Spinal cord (tissue), 10 donors: Measurements from ENCODE around the gene TGM4. TPM values are rescaled to one million over a fixed set of nuclear protein-coding genes. Genes with fewer than 3 reads are reported as not detected.
A peak's percentile ranks its signal among the peaks of the same experiment; 100 is the strongest.

Source experiments
- DNase-seq, 6 donors: peaks; one replicate each; pipeline versions ENCODE4 v3.0.0 to v3.0.0-alpha.2; 2013 to 2015; ENCODE audit warnings: low spot score in 6 of 6, low read depth in 4 of 6
- H3K27ac ChIP-seq: one replicate; pipeline ENCODE4 v1.5.1; 2013; ENCODE audit warnings: low read depth, low read length, control low read depth
- H3K27me3 ChIP-seq: one replicate; pipeline ENCODE4 v1.6.1; 2013; ENCODE audit warnings: low read length; ENCODE audit not compliant: control insufficient read depth, insufficient read depth
- H3K36me3 ChIP-seq: one replicate; pipeline ENCODE4 v1.6.1; 2013; ENCODE audit warnings: low read length; ENCODE audit not compliant: control insufficient read depth, insufficient read depth
- H3K4me1 ChIP-seq: one replicate; pipeline ENCODE4 v1.6.1; 2013; ENCODE audit warnings: low read length; ENCODE audit not compliant: control insufficient read depth, insufficient read depth
- H3K4me3 ChIP-seq: one replicate; pipeline ENCODE4 v1.5.1; 2013; ENCODE audit warnings: low read depth, low read length, control low read depth
- H3K9me3 ChIP-seq: one replicate; pipeline ENCODE4 v1.6.1; 2013; ENCODE audit warnings: low read length; ENCODE audit not compliant: control insufficient read depth, insufficient read depth
- WGBS: methylation state at CpG from one replicate; pipeline ENCODE4 v1.1.5; 2013; ENCODE audit warnings: missing lambda C conversion rate; ENCODE audit not compliant: insufficient coverage; 5-methylcytosine and 5-hydroxymethylcytosine counted together
- polyA plus RNA-seq, 2 donors: library from polyadenylated mRNA; unstranded; fragments of 120-200 nt; gene quantifications; one replicate each; pipeline ENCODE4 v1.2.1, GENCODE V29; 2013; ENCODE audit not compliant: insufficient read length in 2 of 2
- total RNA-seq, 2 donors: library from RNA; depleted of rRNA in 1 of 2; stranded (reverse); fragments of 120-200 nt in 1 of 2; fragments of >200 nt in 1 of 2; gene quantifications; one replicate each; pipeline versions ENCODE4 v1.2.3 to v1.2.4, GENCODE V29; 2013 to 2014
- donor health status: healthy.

The TGM4 gene
- total and polyA plus RNA-seq, 4 donors = 0.06 to 0.17 (median 0.08) TPM; not detected in 1

- Histone ChIP-seq H3K27ac (no peak overlapping the region), H3K36me3 (peaks cover 35% of the 10 kb centered on the region), H3K9me3 (no peaks in the 10 kb centered on the region), H3K27me3 (no peaks in the 10 kb centered on the region), H3K4me3 (no peak overlapping the region), H3K4me1 (no peaks in the 10 kb centered on the region)
- WGBS = 91% methylated on average over 2 of the region's 3 CpGs
- DNase-seq = peak in 2 of 6 donors; percentile 40 to 53
Observed at GRCh38 chr3:44923632-44924456, 49.4 kb downstream of the TGM4 start.

- H3K27me3 ChIP-seq = no peaks in the 10 kb centered on the region
- no peaks in the 10 kb centered on the region for H3K4me1 ChIP-seq
- H3K4me3 ChIP-seq = no peak overlapping the region
- peaks cover 42% of the 10 kb centered on the region for H3K36me3 ChIP-seq
- no CpG with 5 or more reads among the region's 5 CpGs for WGBS
- H3K27ac ChIP-seq = no peak overlapping the region
- no peaks in the 10 kb centered on the region for H3K9me3 ChIP-seq
- DNase-seq = no peak
Observed at GRCh38 chr3:44924457-44925084, 50.2 kb downstream of the TGM4 start.

GRCh38 chr3:44926172-44926571, 51.8 kb downstream of the TGM4 start:
- no peaks in the 10 kb centered on the region for H3K4me1 ChIP-seq
- peaks cover 56% of the 10 kb centered on the region for H3K36me3 ChIP-seq
- WGBS = 80% methylated on average over 10 of the region's 10 CpGs
- H3K27me3 ChIP-seq = no peaks in the 10 kb centered on the region
- H3K4me3 ChIP-seq = no peak overlapping the region
- no peak for DNase-seq
- H3K9me3 ChIP-seq = no peaks in the 10 kb centered on the region
- no peak overlapping the region for H3K27ac ChIP-seq

GRCh38 chr3:44926921-44927320, 52.5 kb downstream of the TGM4 start:
- Histone ChIP-seq H3K36me3 (peaks cover 56% of the 10 kb centered on the region), H3K27me3 (no peaks in the 10 kb centered on the region), H3K9me3 (no peaks in the 10 kb centered on the region), H3K4me1 (no peaks in the 10 kb centered on the region), H3K4me3 (no peak overlapping the region), H3K27ac (no peak overlapping the region)
- 89% methylated on average over 4 of the region's 7 CpGs for WGBS
- no peak for DNase-seq

- Histone ChIP-seq H3K27me3 (no peaks in the 10 kb centered on the region), H3K9me3 (no peaks in the 10 kb centered on the region), H3K27ac (no peak overlapping the region), H3K36me3 (peaks cover 54% of the 10 kb centered on the region), H3K4me1 (no peaks in the 10 kb centered on the region), H3K4me3 (no peak overlapping the region)
- WGBS = 95% methylated on average over 7 of the region's 7 CpGs
- no peak for DNase-seq
Observed at GRCh38 chr3:44927371-44927770, 53.0 kb downstream of the TGM4 start.

- H3K9me3 ChIP-seq = no peaks in the 10 kb centered on the region
- H3K27me3 ChIP-seq = no peaks in the 10 kb centered on the region
- DNase-seq = no peak
- peaks cover 63% of the 10 kb centered on the region for H3K36me3 ChIP-seq
- no peak overlapping the region for H3K4me3 ChIP-seq
- 94% methylated on average over 5 of the region's 5 CpGs for WGBS
- no peaks in the 10 kb centered on the region for H3K4me1 ChIP-seq
- H3K27ac ChIP-seq = no peak overlapping the region
Observed at GRCh38 chr3:44929782-44930181, 55.4 kb downstream of the TGM4 start.

- WGBS = 100% methylated on average over 1 of the region's 2 CpGs
- Histone ChIP-seq H3K27ac (no peak overlapping the region), H3K4me3 (no peak overlapping the region), H3K36me3 (peaks cover 62% of the 10 kb centered on the region), H3K4me1 (no peaks in the 10 kb centered on the region), H3K9me3 (no peaks in the 10 kb centered on the region), H3K27me3 (no peaks in the 10 kb centered on the region)
- DNase-seq = no peak
Observed at GRCh38 chr3:44930911-44931310, 56.5 kb downstream of the TGM4 start.

- Histone ChIP-seq H3K9me3 (no peaks in the 10 kb centered on the region), H3K4me1 (no peaks in the 10 kb centered on the region), H3K27ac (no peak overlapping the region), H3K27me3 (no peaks in the 10 kb centered on the region), H3K36me3 (peaks cover 59% of the 10 kb centered on the region), H3K4me3 (no peak overlapping the region)
- DNase-seq = no peak
- 100% methylated on average over 1 of the region's 2 CpGs for WGBS
Observed at GRCh38 chr3:44931791-44932190, 57.4 kb downstream of the TGM4 start.

- DNase-seq = peak in 1 of 6 donors; percentile 20
- no CpG with 5 or more reads among the region's 2 CpGs for WGBS
- peaks cover 57% of the 10 kb centered on the region for H3K36me3 ChIP-seq
- no peaks in the 10 kb centered on the region for H3K27me3 ChIP-seq
- H3K4me1 ChIP-seq = no peaks in the 10 kb centered on the region
- H3K4me3 ChIP-seq = no peak overlapping the region
- no peaks in the 10 kb centered on the region for H3K9me3 ChIP-seq
- no peak overlapping the region for H3K27ac ChIP-seq
Observed at GRCh38 chr3:44932271-44932670, 57.9 kb downstream of the TGM4 start.
